ENCODE data around the gene CKS1B.

GRCh38 chr1:155017946-155018316 lies 43.5 kb downstream of the CKS1B start:
- no peak for TF ChIP-seq EP300 (IDR thresholded peaks at IDR 0.05; ENCODE audit: borderline replicate concordance)
- TF ChIP-seq USF1 (IDR thresholded peaks at IDR 0.05), result no peak
- no peak for TF ChIP-seq YY1 (IDR thresholded peaks at IDR 0.05; ENCODE audit: low read depth)
- no peak for TF ChIP-seq CEBPB (IDR thresholded peaks at IDR 0.05)
